CD4-positive, alpha-beta T cell treated with Interleukin-12 subunit alpha and Interleukin-12 subunit beta, for 1 hour (primary cell): ENCODE data around the gene AQP9.

Source experiments
- DNase-seq: peaks from one replicate; pipeline ENCODE4 v3.0.0-alpha.2; 2020

The AQP9 gene

GRCh38 chr15:58141894-58142293 is 3.7 kb downstream of the AQP9 start:
- DNase-seq: no peak

GRCh38 chr15:58142827-58143461 is 4.8 kb downstream of the AQP9 start:
- DNase-seq: no peak

DNA sequence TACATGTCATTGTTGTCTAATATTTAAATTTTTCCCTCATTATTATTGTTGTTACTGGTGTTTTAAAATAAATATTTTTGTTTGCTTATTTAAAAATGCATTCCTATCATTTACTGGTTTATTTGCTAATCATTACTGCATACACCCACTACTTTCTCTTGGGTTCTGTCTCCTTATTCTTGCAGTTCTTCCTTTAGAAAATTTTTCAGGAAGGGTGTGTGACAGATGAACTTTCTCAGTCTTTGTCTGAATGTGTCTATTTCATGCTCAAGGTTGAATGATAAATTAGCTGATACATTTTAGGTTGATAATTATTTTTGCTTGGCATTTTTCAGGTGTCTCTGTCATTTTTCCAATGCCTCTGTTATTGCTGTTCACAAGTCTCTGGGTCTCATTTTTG is 7.4 kb downstream of the AQP9 start:
- DNase-seq: no peak

- DNase-seq: no peak
These were observed 8.0 kb downstream of the AQP9 start for GRCh38 chr15:58146211-58146610.

DNA sequence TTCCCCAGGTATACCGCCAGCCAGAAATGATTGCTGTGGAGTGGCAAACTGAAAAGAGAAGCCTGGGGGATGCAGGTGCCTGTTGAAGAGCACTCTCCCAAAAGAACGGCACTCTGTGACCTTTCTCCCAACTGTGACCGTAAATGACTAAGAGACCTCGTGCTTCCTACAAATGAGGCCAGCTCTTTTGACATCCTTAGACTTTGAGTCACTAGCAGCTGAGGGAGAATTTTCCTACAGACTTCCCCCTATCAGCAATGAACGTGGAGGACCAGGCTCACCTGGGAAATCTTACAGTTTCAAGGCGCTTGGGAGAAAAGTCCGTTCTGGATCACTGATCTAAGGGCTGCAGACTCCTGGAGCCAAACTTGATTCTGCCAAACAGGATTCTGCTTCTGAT is 8.6 kb downstream of the AQP9 start:
- peak; percentile 6 for DNase-seq

GRCh38 chr15:58147171-58147611 is 9.0 kb downstream of the AQP9 start:
- no peak for DNase-seq

DNA sequence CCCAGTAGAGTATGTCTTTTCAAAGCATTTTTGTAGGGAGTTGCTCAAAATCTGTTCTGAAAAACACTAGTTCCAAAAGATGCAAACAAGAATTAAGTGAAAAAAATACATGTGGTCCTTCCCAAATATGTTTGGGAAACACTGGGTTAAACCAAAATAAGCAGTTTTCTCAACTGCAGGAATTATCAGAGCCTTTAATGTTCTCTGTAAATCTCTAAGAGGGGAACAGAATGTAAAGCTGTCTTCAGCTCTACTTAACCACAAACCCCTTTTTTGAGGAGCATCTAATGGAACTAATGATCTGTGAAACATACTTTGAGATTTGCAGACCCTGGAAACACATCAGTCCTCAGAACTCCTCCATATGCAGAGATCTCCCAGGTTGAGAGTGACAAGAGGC is 9.9 kb downstream of the AQP9 start:
- DNase-seq: no peak

DNA sequence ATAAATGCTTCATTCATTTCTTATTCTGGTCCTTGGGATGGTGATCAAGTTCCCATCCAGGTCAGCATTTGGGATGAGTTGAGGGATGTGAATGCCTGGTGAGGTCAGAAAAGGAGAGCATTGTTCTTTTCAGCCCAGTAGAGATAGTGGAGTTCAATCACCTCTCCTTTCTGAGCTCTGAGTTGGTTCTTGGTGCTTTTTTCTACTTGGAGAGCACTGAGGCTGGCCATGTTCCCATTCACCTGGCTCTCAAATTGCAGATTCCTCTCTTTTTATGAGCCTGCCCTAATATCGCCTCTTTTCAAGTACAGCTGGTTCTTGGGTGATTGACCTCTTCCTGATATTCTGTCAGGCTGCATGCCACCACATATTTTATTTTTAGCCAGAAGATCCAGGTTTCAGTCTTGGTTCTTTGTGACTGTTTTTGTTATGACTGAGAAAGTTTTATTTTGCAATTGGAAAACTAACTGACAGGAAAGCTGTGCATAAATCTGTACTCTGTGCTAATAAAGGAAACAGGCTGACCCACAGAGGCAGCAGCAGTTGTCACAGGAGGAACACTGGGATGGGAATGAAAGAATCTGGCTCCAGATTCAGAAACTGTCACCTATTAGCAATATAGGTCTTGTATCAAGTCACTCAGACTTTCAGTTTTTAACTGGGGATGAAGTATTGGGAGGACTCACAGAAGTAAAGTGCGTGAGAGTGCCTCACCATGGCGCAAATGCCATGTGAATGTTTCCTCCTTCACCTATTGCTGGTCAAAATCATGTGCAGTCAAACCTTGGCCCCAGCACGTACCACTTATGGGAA is 10.7 kb downstream of the AQP9 start:
- no peak for DNase-seq

DNA sequence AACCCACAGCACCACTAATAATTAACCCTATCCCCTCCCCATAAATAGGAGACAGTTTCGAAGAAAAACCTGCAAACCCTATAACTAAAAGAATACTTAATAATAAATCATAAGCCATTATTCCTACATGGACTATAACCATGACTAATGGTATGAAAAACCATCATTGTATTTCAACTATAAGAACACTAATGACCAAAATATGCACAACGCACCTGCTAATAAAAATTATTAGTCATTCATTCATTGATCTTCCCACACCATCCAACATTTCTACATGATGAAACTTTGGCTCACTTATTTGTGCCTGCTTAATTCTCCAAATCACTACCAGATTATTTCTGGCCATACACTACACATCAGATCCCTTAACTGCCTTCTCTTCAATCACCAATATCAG is 16.6 kb downstream of the AQP9 start:
- DNase-seq: no peak

DNA sequence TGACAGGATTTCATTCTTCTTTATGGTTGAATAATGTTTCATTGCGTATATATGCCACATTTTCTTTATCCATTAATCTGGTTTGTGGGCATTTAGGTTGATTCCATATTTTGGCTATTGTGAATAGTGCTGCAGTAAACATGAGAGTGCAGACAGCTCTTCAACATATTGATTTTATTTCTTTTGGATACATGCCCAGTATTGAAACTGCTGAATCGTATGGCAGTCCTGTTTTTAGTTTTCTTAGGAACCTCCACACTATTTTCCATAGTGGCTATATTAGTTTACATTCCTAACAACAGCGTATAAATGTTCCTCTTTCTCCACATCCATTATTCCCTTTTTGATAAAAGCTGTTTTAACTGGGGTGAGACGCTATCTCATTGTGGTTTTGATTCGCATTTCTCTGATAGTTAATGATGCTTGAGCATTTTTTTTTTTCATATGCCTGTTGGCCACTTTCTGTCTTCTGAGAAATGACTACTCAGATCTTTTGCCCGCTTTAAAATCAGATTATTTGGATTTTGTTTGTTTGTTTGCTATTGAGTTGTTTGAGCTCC is 21.7 kb downstream of the AQP9 start:
- DNase-seq: no peak

DNA sequence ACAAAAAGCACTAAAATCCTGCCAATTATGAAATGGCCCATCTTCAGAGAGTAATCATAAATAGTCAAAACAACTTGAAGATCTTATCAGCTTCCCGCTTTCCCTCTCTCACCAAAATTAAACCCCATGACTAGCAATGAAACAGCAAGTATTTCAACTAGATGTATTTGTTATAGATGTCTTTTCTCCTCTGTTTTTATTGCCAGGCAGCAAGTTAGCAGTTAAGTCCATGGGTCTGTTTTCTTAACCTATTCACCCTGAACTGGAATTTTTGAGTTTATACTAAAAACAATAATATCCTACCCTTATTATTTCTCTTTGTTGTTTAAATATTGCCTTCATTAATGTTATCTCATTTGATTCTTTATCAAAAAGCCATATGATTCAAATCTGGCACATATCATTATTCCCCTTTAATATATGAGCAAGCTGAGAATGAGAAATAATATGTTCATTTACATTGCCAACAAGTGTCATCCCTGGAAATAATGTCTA is 23.3 kb downstream of the AQP9 start:
- DNase-seq: no peak

DNA sequence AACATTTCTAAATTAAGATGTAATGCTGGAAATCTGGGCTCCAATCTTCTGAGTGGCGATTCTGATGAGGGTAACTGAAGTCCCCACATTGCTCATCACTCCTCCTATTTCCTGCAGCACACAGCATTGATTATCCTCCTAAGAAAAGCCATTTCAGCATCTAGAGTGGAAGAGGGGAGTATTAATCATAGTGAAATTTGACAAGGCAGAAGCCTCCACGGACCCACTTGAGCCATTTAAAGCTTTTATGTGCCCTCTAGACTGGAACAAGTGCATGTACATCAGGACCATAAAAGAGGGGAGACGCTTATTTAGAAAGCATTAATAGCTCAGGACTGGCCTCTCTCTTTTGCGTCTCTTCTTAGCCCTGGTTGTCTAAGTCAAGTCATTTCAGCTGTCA is 25.8 kb downstream of the AQP9 start:
- no peak for DNase-seq

DNA sequence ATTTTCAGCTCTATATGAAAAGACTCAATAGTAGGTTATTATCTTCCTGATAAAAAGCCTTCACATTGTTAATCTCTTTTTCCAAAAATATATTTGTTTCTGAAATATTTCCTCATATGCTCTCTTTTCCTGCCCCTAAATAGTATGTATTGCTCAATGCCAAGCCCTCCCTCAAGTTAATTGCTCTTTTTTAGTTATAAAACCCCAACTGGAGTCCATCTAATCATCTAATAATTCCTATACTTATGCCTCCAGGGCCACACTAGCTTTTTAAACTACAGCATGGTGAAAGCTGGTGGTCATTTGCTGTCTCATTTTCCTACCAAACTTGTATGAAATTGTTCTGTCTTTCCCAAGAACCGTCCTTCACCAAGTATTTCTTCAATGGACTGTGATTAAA is 26.7 kb downstream of the AQP9 start:
- DNase-seq: no peak

DNA sequence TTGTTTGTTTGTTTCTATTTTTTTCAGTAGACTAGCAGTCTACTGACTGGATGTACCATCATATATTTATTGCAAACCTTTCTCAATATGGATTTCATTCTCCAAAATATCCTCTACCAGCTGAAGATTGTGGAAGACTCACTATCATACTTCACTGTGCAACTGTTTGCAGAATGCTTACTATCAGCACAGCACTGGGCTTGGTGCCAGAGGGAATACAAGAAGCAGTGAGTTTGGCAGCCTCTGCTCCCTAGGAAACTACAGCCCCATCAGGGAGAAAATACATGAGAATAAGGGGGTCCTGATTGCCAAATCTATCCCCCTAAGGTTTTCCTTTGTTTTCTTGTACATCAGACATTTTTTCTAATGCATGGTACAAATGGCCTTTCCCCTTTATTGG is 27.5 kb downstream of the AQP9 start:
- DNase-seq: no peak

GRCh38 chr15:58167095-58167691 is 29.0 kb downstream of the AQP9 start:
- DNase-seq: no peak

DNA sequence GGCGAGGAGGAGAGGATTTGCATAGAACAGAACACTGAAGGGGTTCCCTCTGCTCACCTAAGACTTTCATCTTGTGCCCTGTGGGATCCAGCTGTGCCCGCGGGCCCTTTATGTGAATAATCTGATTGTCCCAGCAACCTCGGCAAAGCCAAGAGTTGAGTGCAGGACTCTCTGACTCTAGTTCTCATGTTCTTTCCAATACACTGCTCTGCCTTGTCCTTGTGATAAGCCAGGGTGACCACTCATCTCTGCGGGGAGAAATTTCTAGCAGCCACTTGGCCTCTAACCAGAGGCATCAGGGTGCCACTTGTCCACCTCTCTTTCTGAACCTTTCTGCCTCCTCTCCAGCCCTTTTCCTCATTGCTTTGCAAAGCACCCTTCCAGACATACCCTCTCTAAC is 31.8 kb downstream of the AQP9 start:
- no peak for DNase-seq

DNA sequence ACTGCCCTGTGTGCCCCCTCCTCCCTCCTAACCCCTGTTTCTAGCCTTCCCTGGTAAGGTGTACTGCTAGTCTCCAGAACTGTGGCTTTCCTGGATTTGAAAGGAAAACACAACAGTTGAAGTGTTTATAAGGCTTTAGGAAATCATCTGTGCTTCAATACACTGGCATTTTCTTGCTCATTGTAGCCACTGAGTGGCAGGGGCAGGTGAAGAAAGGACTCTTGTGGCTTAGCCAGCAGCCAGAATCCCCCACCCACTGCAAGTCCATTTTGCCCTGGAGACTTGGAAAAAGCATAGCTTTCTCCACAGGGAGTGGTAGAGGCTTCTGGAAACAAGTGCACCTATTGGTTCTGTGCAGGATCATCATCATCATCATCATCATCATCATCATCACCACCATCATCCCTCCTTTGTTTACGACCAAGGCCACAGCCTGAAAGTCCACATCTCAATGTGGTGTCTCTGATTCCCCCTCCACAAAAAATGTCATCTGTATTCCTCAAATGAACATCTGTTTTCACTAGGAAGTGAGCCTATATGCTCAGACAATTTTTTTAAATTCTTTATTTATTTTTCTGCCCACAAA is 33.4 kb downstream of the AQP9 start:
- no peak for DNase-seq

GRCh38 chr15:58174709-58175108 is 36.5 kb downstream of the AQP9 start:
- no peak for DNase-seq

GRCh38 chr15:58175955-58176354 is 37.8 kb downstream of the AQP9 start:
- DNase-seq: no peak

GRCh38 chr15:58178668-58179067 is 40.5 kb downstream of the AQP9 start:
- no peak for DNase-seq

- DNase-seq: no peak
These were observed 41.0 kb downstream of the AQP9 start for GRCh38 chr15:58179206-58179605.

- DNase-seq: no peak
These were observed 41.7 kb downstream of the AQP9 start for GRCh38 chr15:58179741-58180381.
